GM19023 (cell line): ENCODE measurements around the gene TFRC.
"Not testable (repeated sequence)": the region's sequence is repeated elsewhere in the genome, so short reads cannot be mapped to it uniquely, and the experiment has no call there.

Experiments used
- ATAC-seq: cut with Tn5 transposase; IDR thresholded peaks from one replicate; pipeline ENCODE4 v1.9.1; 2021; ENCODE audit warnings: mild to moderate bottlenecking, moderate library complexity; ENCODE audit not compliant: unreplicated experiment

The TFRC gene

DNA sequence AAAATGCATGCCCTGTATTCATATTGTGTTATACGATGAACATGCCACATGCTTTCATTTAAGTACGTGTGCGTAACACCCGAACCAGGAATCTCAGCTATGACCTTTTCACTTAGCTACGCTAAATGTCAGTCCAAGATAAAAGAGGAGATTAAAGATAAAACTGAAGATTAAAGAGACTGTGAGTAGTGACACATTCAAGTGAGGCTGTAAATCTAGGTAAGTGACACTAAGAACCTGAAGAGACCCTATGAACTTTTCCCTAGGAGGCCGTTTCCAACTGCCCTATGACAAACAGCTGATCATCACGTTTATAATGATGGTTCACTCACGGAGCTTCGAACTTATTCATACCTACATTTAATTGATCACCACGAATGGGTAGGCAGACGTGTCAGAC is 32.2 kb downstream of the TFRC start:
- ATAC-seq, result no peak

DNA sequence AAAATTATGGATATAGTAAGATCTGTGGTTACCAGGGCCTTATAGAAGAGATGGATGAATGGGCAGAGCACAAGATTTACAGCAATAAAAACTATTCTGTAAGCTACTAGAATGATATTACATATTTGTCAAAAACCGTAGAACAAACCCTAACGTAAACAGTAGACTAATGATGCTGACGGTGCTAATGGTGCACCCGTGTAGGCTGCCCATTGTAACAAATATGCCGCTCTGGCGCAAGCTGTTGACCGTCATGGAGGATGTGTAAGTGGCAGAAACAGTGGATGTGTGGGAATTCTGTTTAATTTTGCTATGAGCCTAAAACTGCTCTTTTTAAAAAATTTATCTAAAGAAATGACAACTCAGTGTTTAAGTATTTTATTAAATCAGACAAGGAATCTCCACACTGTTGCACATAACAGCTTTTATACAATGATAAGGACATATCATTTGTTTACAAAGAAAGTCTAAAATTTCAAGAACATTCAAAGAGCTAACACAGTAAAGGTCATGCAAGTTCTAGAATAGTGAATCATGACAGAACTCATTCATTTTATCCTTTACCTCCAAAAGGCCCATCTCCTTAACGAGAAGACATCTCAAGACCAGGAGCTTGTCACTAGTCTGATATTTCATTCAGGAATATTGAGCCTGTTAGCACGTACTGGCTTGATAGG is 32.8 kb downstream of the TFRC start:
- no peak for ATAC-seq

DNA sequence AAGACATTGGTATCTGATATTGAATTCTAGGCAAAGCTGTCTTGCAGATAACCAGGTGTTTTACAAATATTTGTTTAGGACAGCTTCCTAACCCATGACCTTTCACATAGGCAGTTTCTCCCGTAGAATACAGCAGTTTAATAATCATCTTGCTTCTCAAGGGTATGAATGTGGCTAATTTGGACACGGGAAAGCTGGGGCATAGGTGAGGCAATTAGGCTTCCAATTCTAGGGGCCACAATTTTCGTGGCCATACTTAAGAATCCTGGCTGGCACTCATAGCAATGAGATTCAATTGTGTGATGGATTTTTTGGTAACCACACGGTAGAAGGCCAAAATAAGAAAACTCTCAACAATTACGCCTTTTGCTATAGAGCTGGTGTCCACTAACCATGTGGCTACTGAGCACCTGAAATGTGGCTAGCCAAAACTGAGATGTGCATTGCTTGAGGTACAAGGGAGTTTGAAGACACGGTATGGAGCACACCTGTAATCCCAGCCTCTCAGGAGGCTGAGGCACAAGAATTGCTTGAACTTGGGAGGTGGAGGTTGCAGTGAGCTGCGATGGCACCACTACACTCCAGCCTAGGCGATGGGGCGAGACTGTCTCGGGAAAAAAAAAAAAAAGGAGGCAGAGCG is 34.4 kb downstream of the TFRC start:
- no peak for ATAC-seq

DNA sequence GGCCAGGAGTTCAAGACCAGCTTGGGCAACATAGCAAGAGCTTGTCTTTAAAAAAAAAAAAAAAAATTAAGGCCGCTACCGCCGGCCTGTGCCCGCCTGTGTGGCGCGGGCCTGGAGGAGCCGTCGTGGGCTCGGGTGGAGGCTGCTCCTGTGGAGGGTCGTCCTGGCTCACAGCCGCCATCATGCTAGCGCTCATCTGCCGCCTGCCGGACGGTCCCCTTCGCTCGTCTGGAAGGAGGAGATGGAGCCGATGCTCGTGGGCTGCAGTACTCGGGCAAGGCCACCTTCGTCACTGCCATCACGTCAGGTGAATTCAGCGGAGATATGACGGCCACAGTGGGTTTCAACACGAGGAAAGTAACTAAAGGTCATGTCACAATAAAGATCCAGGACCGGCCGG is 37.4 kb downstream of the TFRC start:
- no peak for ATAC-seq

DNA sequence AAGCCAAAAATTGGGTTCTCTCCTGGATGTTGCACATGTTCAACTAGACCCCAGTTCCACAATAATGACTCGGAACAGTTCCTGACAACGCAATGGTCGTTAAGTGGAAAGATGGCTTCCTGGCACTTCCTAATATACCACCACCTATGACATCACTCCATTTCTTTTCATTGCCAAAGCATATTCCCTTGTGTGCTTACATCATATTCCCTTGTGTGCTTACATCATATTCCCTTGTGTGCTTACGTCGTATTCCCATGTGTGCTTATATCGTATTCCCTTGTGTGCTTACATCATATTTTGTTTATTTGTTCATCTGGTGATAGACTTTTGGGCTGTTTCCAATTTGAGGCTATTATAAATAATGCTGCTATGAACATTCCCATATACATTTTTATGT is 39.2 kb downstream of the TFRC start:
- ATAC-seq, result no peak

DNA sequence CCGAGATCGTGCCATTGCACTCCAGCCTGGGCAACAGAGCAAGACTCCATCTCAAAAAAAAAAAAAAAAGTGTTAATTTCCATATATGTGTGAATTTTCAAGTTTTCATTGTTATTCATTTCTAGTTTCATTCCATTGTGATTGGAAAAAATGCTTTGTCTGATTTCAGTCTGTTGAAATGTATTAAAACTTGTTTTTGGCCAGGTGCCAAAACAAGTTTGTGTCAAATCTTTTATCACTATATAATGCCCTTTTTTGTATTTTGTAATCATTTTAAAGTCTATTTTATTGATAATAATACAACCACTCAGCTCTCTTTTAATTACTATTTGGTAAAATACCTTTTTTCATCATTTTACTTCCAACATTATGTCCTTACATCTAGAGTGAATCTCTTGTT is 42.5 kb downstream of the TFRC start:
- ATAC-seq, result no peak

DNA sequence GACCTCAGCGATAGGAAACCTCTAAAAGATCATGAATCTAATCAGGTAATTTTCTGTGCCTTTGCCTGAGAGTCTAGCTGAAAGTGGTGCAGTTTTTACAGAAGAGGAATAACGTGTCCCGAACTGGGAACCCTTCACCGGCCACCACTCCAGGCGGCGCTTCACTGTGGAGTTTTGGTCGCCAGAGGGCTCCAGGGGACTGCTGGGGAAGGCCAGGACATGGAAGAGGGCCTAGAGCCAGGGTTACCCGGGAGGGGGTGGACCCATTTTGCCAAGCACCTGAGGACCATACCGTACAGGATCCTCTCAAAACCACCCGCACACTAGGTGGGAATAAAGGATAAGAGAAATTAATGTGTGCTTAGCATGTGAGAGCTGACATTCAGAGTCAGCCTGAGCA is 55.8 kb downstream of the TFRC start:
- not testable (repeated sequence) for ATAC-seq

DNA sequence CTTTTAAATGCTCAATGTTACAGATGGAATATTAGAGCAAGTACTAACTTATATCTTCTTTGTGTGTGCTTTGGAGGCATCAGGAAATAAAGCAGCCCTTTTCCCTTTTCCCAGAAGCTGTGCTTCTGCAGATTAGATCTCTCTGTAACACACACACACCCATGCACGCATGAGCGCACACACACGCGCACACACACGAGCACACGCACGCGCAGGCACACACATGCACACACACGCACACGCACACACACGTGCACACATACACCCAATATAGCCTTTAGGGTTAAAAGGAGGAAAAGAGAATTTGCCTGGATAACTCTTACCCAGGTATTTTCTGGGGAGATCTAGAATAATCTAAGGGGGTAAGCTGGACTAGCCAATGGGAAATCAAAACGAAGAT is 56.9 kb downstream of the TFRC start:
- no peak for ATAC-seq

DNA sequence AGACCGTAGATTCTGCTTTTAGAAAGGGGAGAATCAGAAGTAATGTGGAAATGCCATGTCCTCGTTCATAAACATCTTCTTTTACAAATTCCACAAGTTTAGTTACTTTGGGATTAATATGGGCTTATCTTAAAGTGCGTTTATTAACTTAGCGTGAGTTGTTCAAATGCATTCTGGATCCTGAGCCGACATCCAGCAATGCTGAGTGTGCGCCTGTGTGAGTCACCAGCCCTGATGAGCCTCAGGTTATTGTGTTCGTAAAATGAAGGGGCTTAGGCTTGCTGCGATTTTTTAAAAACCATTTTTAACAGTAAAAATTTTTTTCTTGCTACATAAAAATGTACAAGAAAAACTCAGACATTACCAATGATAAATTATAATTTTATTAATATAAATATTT is 57.9 kb downstream of the TFRC start:
- no peak for ATAC-seq

DNA sequence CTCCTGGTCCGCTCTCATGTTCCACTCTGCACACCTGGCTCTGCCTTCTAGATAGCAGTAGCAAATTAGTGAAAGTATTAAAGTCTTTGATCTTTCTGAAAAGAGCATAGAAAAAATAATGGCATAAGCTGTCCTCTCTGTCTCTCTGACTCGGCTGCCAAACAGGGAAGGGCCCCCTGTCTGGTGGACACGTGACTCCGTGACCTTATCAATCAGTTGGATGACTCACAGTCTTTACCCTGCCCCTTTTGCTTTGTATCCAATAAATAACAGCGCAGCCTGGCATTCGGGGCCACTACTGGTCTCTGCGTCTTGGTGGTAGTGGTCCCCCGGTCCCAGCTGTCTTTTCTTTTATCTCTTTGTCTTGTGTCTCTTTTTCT is 59.4 kb downstream of the TFRC start:
- ATAC-seq, result not testable (repeated sequence)

DNA sequence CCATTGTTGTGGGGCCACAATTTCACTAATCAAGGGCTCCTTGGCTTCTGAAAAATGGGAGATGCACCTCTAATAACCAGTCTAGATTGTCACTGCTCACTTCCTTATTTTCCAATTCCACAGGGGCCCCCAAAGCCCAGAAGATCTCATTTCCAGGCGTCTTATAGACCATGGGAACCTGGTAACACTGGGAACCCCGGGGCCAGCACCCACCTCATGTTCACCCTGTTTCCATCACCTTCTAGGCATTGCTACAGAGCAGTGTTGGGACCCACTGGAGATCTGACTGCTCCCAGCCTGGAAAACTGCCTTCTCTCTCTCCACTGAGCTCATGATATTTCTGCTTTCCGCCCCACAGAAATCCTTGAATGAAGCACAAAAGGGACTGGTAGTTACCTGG is 61.5 kb downstream of the TFRC start:
- ATAC-seq, result no peak

DNA sequence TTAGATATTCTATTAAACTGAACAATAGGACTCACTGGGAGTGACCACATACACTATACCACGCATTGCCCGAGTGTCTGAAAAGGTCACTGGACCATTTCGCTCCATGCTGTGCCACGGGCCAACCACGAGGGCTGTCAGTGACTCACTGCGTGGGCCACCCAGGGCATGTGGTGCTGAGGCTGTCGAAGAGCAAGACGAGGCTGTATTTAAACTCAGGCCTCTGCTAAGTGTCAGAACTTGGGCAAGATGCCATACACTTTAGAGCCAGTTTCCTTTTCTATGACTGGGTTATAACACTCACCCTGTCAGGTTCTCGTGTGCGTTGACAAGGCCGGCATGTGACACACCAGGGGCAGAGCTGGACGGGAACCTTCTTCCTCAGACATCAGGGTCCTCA is 62.3 kb downstream of the TFRC start:
- not testable (repeated sequence) for ATAC-seq

DNA sequence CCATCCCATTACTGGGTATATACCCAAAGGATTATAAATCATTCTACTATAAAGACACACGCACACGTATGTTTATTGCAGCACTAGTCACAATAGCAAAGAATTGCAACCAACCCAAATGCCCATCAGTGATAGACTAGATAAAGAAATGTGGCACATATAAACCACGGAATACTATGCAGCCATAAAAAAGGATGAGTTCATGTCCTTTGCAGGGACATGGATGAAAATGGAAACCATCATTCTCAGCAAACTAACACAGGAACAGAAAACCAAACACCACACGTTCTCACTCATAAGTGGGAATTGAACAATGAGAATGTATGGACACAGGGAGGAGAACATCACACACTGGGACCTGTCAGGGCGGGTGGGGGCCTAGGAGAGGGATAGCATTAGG is 63.7 kb downstream of the TFRC start:
- not testable (repeated sequence) for ATAC-seq

DNA sequence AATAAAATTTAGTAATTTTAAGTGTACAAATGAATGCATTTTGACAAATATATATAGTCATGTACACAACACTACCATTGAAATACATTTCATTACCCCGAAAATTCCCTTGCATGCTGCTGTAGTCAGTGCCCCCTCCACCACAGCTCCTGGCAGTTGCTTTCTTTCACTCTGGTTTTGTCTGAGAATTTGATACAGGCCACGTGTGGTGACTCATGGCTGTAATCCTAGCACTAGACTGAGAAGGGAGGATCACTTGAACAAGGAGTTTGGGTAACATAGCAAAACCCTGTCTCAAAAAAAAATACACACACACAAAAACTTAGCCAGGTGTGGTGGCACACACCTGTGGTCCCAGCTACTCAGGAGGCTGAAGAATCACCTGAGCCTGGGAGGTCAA is 65.4 kb downstream of the TFRC start:
- ATAC-seq, result no peak

DNA sequence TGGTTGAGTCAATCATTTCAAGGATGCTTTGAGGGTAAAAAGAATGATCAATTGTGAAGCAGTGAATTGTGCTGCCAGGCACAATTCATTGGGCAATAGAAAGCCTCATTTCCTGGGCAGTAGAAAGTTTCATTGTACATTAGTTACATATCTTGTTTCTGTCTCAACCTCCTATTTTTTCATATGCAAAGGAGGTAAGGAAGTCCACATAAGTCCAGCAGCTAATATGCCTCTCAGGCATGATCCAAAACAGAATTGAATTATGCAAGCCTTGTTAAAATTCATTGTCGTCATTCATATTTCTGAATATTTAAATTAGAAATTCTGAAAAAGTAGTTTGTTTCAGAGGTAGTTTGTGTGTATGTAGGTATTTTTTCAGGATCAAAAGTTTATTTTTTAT is 65.8 kb downstream of the TFRC start:
- no peak for ATAC-seq

DNA sequence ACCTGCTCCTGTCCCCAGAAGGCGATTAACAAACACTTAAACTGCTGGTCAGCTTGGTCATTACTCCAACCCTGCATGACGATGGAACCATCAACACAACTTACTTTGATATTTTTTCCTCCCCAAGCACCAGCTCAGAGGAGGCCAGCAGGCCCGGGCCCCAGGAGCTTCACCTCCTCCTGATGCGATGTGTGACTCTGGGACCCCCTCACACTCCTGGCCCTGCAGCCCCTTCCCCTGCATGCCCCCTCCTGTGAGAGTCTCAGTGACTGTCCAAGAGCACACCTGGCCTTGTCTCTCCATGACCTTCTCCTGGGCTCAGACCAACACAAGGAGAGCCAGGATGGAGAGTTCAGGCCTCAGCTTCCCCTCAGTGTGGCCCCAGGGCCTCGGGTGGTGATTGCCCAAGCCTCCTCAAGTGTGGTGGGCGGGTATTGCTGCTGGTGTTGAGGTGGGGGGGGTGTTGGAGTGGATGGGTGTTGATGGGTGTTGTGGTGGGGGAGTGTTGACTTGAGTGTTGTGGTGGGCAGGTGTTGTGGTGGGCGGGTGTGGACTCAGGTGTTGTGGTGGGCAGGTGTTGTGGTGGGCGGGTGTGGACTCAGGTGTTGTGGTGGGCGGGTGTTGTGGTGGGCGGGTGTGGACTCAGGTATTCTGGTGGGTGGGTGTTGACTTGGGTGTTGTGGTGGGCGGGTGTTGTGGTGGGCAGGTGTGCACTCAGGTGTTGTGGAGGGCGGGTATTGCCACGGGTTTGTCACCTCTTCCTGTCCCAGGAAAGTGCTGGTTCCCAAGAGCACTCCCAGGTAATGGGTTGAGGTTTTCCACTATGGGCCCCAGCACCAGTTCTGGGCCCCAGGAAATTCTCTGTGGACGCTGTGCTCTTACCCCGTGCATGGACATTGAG is 68.1 kb downstream of the TFRC start:
- no peak for ATAC-seq

DNA sequence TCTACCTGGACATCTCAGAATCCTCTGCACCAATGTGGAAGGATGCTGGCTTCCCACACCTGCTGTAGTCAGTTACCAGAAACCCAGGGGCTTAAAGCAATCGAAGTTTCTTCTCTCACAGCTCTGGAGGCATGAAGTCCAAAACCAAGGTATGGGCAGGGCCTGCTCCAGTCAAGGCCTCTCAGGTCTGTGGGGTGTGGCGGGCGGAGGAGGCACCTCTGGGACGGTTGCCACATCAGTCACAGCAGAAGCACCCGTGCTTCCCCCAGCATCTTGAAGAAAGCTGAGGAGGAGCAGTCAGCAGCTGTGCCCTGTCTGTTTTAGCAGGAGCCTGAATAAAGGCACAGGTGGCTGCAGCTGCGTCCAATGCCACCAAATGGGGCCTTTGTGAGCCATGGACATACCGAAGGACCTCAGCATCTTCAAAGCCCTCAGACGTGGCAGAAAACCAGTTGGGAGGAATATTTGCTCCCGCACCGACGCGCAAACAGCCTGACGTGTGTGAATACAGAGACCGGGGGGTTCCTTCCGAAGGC is 68.9 kb downstream of the TFRC start:
- ATAC-seq, result no peak

DNA sequence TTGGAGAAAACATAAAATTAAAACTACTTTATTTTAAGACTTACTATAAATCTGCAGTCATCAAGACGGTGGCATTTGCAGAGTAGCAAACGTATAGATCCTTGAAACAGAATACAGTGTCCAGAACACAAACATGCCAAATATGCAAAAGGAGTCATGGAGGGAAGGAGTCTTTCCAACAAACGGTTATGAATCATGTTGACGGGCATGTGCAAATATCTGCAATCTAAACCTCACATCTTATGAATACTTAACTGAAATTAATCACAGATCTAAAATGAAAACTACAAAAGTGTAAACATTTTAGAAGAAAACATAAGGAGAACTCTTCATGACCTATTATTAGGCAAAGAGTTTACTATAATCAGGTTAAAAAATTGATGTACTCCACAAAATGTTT is 69.4 kb downstream of the TFRC start:
- no peak for ATAC-seq

DNA sequence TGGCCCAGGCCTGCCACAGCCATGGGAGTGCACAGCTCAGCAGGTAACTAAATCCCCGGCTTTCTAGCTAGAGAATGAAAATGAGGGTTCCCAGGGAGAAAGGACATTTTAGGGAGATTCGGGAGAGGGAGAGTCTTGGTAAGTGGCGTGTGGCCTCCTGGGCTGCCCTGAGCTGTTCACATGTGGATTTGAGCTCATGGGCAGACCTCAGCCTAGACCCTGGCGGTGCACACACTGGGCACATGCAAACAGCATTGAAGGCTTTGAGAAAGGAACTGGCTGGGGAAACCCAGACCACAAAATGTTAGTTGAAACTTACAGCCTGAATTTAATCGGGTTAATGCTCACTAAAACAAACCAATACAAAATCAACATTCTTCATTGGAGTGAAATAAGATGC is 72.4 kb downstream of the TFRC start:
- no peak for ATAC-seq

DNA sequence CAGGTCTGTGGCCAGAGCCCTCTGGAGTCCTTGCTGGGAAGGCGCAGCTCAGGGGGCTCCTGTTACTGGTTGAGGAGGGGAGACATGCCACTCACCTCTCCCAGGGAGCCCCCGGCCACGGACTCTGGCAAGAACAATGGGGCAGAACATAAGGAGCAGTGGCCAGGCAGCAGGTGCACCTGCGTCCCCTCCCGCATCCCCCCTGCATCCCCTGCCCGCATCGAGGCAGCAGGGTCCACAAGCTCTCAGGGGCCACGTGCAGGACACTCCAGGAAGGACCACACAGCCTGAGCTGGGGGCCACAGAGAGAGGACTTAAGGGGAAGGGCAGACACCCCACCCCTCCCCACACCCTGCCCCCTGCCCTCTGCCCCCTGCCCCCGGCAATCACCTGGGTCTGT is 73.0 kb downstream of the TFRC start:
- ATAC-seq, result no peak

DNA sequence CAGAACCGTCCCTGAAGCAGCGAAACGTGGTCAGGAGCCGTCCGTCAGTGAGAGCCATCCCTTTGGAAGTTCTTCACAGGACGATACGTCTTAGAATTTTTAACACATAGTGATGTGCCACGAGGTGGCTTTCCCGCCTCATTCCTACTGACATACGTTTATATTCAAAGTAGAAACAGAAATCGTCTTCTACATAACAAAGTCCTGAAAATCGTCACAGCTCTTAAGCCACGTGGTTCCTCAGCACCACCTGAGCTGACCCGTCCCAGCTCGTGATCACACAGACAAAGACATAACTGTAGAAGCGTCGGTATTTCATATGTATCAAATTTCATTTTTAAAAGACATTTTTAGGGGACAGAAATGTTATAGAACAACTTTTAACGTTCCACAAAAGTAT is 73.5 kb downstream of the TFRC start:
- no peak for ATAC-seq
